NT2/D1 (cell line): ENCODE measurements around the gene IFNA17.

Experiments used
- YY1 ChIP-seq: IDR thresholded peaks from 2 replicates; pipeline ENCODE4 v1.6.1; 2011; ENCODE audit not compliant: insufficient read length, insufficient read depth
- ZNF274 ChIP-seq: IDR thresholded peaks from 2 replicates; pipeline ENCODE4 v1.6.1; 2011; ENCODE audit warnings: mild to moderate bottlenecking, low read depth, low read length

DNA sequence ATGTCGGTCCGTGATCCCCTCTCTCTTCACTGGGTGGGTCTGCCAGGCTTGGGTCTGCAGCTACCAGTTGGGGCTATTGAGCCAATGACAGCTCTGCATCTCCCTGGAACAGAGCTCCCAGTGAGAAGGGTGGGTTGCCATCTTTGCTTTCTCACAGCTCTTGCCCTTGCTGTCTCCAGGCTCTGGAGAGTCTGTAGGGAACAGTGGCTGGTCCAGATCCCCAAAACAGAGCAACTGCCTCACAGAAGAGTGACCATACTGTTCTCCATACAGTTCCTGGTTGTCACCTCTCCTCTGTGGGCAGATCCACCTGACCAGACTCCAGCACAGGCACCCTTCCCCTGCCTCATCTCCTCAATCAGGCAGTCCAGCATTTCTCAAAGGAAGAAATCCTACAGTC lies 5.2 kb upstream of the IFNA17 start:
- TF ChIP-seq YY1 (no peak), ZNF274 (no peak)
